Measurements from ENCODE around the gene COX5B. TPM values are rescaled to one million over a fixed set of nuclear protein-coding genes. Genes with fewer than 3 reads are reported as not detected.

COX5B gene
- total RNA-seq, 1 donor from 2014 or later = 1,345 TPM

DNA sequence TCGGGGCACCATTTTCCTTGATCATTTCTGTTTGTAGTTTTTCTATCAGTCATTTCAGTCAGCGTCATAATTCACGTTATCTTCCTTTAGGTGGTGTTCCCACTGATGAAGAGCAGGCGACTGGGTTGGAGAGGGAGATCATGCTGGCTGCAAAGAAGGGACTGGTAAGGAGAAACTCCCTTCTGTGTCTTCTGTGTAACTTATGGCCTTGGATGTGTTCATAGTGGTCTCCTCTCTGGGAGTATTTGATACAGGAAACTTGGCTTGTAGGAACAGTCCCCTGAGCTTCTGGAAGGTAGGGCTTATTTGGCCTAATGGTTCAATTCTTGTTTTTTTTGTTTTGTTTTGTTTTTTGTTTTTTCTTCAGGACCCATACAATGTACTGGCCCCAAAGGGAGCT lies 1.1 kb downstream of the COX5B start:
- DNase-seq (ENCODE audit: missing footprints) (no peak), ATAC-seq (no peak)
- intact Hi-C loops (cut with DNase I) = no loop called here

DNA sequence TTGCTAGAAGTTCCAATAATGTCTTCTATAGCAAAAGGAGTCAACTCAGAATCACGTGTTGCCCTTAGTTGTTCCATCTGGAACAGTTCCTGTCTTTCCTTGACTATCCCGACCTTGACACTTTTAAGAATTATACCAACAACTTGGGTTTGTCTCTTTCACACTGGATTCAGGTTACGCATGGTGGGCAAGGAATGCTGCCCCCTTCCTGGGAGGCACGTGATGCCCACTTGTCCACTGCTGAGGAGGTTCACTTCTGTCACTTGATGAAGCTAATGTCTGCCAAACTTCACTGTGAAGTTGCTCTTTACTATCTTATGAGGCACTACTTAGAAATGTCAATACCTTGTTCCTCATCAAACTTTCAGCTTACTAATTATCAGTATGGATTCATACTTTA lies 5.3 kb downstream of the COX5B start:
- no peak for ATAC-seq
- no peak for DNase-seq (ENCODE audit: missing footprints)
- intact Hi-C loops (cut with DNase I) = no loop called here

GRCh38 chr2:97653473-97653872 lies 7.6 kb downstream of the COX5B start:
- intact Hi-C loops (cut with DNase I) = no loop called here
- no peak for ATAC-seq
- no peak for DNase-seq (ENCODE audit: missing footprints)

- no peak for ATAC-seq
- DNase-seq (ENCODE audit: missing footprints) = no peak
- intact Hi-C loops (cut with DNase I) = no loop called here
Observed at GRCh38 chr2:97653874-97654273, 8.0 kb downstream of the COX5B start.

DNA sequence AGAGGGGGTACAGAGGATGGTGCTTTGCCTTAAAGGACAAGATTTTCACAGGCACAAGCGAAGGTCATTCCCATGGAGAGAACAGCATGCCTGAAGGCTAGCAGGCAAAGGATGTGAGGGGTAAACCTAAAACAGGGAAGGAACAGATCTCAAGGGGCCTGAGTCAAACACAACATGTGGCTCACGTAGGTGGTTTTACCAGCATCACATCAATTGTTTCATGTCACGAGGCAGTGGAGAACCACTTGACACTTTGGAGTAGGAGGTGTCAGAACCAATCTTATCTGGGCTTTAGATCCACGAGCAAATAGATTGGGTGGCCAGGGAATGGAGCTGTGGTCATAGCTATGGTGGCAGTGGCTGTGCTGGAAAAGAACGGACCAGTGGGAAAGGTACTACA lies 8.4 kb downstream of the COX5B start:
- no peak for DNase-seq (ENCODE audit: missing footprints)
- ATAC-seq = no peak
- intact Hi-C loops (cut with DNase I) = no loop called here

DNA sequence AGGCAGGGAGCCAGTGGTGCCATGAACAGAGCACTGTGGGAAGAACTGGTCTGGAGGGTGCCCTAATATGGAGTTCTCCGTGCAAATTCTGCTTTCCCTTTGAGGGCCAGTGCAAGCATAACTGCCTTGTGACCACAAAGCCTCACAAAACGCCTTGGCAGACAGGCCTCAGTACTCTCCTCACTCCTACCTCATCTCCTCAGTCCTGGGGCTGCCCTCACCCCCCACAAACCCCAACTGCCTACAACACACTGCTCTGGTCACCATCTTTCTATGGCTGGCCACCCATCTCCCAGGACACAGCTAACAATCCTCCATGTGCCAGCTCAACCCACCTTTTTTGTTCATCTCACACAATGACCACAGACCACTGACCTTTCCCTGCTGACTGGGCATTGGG lies 8.9 kb downstream of the COX5B start:
- no peak for DNase-seq (ENCODE audit: missing footprints)
- intact Hi-C loops (cut with DNase I) = loop anchor here (5.0 kb wide), 1 partner anchor 898 kb away; no protein-coding TSS in a partner anchor
- no peak for ATAC-seq

DNA sequence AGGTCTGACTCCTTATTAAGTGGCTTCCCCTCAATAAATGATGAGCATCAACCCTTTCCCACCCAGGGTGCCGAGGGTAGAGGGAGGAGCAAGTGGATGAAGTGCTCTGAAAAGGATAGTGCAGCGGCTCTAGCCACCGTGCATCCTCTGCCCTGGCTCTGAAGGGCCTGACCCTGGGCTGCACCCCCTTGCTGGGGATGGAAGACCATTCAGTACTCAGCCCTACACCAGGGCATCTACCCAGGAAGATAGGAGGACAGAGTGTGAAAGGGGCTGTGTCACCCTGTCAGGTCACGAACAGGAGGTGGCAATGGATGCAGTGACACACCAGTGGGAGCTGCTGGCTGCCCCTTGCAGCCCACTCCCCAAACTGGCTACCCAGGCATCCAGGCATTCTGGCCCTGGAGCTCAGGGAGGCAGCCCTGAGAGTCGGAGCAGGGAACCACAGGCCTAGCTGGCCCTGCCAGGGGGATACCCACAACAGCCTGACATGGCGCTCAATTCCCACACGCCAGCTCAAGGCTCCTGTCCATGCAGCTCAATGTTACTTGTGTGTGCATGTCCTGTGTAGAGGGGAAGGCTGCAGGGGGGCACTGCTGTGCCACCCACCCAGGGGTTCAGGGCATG lies 10.4 kb downstream of the COX5B start:
- DNase-seq (ENCODE audit: missing footprints) (no peak), ATAC-seq (peak; percentile 14)

GRCh38 chr2:97656905-97657587 lies 11.2 kb downstream of the COX5B start:
- DNase-seq (ENCODE audit: missing footprints) (no peak), ATAC-seq (no peak)
- intact Hi-C loops (cut with DNase I) = loop anchor here (5.0 kb wide), 1 partner anchor 895 kb away; no protein-coding TSS in a partner anchor

More for the DNA sequence above, 10.4 kb downstream of the COX5B start:
- intact Hi-C loops (cut with DNase I) = loop anchor here (5.0 kb wide), 1 partner anchor 896 kb away; no protein-coding TSS in a partner anchor

DNA sequence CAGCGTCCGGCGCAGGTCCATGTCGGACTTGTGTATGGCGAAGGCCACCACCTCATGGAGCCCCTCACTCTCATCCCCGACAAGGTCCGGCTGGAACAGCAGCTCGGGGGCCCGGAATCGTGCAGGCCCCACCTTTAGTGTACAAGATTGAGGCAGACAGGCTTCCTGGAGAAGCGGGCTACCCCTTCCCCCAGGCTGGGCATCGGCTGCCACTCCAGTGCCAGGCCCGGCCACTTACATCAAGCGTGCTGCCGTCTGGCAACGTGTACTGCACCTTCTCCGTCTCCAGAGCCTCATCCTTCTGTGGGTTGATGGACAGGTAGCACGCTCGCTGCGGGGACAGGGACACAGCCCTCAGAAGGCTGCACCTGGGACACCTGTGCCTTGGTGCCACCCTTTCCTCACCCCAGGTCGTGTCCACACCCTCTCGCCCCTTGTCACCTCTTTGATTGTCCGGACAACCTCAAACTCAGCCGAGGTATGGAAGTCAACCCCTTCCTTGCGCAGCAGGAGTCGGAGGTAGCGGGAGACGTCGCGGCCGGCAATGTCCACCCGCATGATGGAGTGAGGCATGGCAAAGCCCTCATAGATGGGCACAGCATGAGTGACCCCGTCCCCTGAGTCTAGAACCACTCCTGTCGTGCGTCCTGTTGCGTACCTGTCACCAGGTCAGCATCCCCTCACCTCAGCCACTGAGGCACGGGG lies 12.3 kb downstream of the COX5B start:
- no peak for ATAC-seq
- intact Hi-C loops (cut with DNase I) = loop anchor here (5.0 kb wide), 1 partner anchor 894 kb away; no protein-coding TSS in a partner anchor
- DNase-seq (ENCODE audit: missing footprints) = no peak

GRCh38 chr2:97658691-97659157 lies 12.9 kb downstream of the COX5B start:
- intact Hi-C loops (cut with DNase I) = loop anchor here (5.0 kb wide), 1 partner anchor 894 kb away; no protein-coding TSS in a partner anchor
- no peak for ATAC-seq
- no peak for DNase-seq (ENCODE audit: missing footprints)

DNA sequence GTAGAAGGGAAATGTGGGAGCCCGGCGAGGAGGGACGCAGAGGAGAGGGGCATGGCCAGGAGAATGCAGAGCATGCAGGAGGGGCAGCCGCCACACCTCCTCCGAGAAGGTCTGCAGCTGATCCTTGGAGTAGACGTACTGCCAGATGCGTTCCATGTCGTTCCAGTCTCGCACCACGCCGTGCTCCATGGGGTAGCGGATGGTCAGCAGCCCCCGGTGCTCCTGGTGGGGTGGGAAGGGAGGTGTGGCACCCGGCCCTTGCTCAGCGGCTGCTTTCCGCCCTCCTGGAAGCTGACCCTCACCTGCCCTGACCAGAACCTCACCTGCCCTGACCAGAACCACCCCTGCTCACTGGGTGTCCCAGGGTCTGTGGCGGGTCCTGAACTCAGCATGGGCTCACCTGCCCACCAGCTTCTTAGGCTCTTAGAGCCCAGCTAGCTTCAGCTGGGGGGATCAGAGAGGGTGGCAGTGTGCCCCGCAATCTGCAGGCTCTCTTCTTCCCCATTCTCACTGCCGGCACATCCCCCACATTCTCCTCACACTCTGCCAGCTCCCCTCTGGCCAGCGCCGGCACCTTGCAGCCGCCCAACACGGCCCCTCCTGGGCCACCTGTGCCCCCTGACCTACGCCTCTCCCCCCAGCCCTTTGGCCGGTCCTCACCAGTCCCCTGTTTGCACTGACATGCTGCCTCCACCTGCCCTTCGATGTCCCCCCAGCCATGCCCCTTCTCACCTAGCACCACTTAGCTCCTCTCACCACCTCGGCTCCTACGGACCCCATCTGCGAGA lies 13.6 kb downstream of the COX5B start:
- ATAC-seq = no peak
- DNase-seq (ENCODE audit: missing footprints) = no peak
- intact Hi-C loops (cut with DNase I) = loop anchor here (1.0 to 5.0 kb wide), 2 partner anchors 10 to 893 kb away; no protein-coding TSS in a partner anchor

DNA sequence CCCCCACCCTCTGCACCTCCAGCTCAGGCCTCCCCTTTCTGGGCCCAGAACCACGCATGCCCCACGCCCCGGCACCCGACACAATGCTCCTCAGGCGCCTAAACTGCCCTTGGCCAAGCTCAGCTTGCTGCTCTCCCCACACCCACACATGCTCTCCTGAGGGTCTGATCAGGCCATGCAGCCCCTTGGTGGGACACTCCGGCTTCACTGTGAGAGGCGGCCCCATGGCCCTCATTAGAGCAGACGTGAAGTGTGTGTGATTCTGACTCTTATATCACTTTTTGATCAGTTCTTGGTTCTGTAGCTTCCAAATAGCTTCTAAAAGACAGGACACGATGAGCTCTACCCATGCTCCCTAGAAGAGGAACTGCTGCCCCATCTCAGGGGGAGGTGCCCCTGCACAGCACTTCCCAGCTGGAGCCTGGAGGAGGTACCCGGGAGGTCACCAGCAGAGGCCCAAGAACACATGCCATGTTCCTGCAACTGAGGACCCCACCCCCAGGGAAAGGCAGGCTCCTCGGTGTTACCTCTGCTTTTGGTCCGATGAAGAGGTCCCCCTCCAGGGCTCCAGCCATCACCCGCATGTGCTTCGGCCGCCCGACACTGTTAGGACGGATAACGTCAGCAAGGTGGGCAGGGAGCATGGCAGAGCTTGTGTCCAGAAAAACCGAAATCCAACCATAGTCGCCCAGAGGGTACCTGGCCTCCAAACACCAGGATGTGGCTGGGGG lies 14.3 kb downstream of the COX5B start:
- intact Hi-C loops (cut with DNase I) = loop anchor here (1.0 kb wide), 1 partner anchor 11 kb away; no protein-coding TSS in a partner anchor

DNA sequence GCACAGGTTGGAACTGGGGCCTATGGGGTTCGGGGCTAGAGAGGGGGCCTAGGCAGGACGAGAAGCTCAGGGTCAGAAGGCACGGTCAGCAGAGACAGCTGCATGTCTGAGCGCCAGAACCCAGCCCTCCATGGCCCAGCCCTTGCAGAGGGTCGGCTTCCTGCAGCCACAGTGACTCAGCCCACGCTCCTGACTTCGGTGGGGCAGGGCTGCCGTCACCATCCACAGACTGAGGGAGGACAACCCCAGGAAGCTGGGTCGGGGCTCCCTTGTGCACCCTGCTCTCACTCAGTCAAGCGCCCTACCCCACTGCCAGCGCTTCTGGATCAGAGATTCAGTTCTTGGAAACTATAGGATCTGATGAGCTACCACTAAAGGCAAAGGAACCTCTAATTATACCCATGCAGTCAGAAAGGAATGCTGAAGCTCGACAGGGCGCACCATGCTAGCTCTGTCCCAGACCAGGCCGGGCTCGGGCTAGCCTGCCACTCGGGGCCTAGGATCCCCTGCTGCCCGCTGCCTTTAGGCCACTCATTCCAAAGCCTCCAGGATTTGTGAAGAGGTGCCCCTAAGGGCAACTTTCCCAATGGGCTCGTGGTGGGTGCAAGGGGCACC lies 15.0 kb downstream of the COX5B start:
- intact Hi-C loops (cut with DNase I) = loop anchor here (1.0 kb wide), 1 partner anchor 12 kb away; no protein-coding TSS in a partner anchor
- no peak for ATAC-seq

More for the DNA sequence above, 14.3 kb downstream of the COX5B start:
- ATAC-seq = no peak
- no peak for DNase-seq (ENCODE audit: missing footprints)

DNA sequence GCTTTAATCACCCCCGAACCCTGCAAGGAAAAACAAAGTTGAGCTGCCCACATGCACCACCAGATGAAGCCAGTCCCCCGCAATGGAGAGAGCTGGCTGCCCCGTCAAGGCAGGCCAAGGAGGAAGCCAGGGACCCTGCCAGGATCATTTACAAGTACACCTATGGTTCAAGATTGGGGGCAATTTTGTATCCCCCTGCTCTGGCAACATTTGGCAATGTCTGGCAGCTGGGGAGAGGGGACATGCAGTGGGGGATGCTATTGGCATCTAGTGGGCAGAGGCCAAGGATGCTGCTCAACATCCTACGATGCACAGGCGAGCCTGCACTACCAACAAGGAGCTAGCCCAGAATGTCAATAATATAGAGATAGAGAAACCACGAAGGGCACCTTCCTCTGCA lies 16.1 kb downstream of the COX5B start:
- DNase-seq (ENCODE audit: missing footprints) (no peak), ATAC-seq (no peak)
- intact Hi-C loops (cut with DNase I) = no loop called here

More for the DNA sequence above, 15.0 kb downstream of the COX5B start:
- DNase-seq (ENCODE audit: missing footprints) = no peak

DNA sequence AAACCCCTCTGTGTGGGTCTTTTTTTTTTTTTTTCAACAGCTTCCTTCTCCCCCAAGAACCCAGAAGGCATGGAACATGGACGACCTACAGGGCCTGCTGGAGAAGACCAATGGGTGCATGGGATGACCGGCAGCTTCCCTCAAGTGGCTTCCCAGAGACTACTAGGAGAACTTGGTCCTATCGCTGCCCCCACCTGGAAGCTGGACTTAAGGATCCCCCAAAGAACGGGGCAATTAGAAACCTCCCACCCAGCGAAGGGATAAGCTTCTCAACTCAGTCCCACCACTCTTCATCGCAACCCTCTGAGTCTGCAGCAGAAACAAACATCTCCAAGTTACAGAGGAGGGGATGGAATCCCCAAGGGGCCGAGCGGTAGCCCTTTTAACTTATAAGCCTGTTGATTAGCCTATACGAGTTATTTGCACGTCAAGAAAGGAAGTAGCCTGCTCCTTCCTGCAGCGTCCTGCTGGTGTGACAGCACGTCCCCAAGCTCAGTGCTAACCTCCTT lies 16.6 kb downstream of the COX5B start:
- ATAC-seq (no peak), DNase-seq (ENCODE audit: missing footprints) (no peak)
- intact Hi-C loops (cut with DNase I) = no loop called here

- DNase-seq (ENCODE audit: missing footprints) = peak; percentile 90
- intact Hi-C loops (cut with DNase I) = no loop called here
- peak; percentile 36 for ATAC-seq
Observed at GRCh38 chr2:97662895-97663625, 17.2 kb downstream of the COX5B start.

DNA sequence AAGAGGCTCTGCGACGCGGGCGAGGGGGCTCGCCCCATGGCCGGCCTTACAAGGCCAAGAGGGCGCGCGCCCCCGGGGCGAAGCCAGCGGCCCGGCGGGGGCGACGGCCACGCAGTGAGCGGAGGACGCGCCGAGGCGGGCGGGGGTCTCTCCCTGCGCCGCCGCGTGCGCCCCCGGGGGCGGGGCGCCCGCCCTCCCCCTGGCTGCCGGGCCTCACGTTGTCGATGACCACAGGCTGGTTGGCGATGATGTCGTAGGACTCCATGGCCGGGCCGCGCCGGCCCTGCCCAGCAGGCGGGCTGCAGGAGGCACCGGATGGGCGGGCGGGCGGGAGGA lies 17.7 kb downstream of the COX5B start:
- no peak for ATAC-seq
- intact Hi-C loops (cut with DNase I) = no loop called here
- no peak for DNase-seq (ENCODE audit: missing footprints)

Measured in Right ventricle myocardium inferior (tissue), 1 donor.